LHCN-M2 (cell line): ENCODE results near the gene BTBD7. TPM values are rescaled to one million over a fixed set of nuclear protein-coding genes. Genes with fewer than 3 reads are reported as not detected.

Experiments used
- DNase-seq: peaks from one replicate; pipeline ENCODE4 v3.0.0-alpha.2; 2012; ENCODE audit warnings: low read depth
- total RNA-seq: library from RNA; depleted of rRNA; stranded (reverse); fragments of >200 nt; gene quantifications from 2 replicates; pipeline ENCODE4 v1.2.3, GENCODE V29; 2014; rRNA removed

BTBD7 gene
- total RNA-seq, 1 experiment from 2014 or later: 20.4 TPM

GRCh38 chr14:93201155-93201704 lies 131.6 kb downstream of the BTBD7 start:
- DNase-seq: no peak

DNA sequence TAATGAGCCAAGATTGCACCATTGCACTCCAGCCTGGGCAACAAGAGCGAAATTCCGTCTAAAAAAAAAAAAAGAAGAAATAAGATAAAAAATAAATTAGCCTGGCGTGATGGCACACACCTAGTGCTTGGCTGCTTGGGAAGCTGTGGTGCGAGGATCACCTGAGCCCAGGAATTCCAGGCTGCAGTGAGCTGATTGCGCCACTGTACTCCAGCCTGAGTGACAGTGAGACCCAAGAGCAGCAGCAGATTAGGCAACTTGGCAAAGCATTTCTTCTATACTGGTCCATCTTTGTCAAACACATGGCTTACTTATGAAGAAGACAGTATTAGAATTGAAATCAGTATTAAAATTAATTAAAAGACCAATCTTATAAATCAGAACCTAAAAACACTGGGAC lies 132.3 kb downstream of the BTBD7 start:
- DNase-seq: no peak

- no peak for DNase-seq
Measured at GRCh38 chr14:93199031-93199430, 133.8 kb downstream of the BTBD7 start.

- DNase-seq: no peak
Measured at GRCh38 chr14:93195316-93195999, 137.4 kb downstream of the BTBD7 start.

Other genes starting within 250 kb of the BTBD7 start
- gene ITPK1, start 217.1 kb downstream of the BTBD7 start, total RNA-seq: 27.5 and 27.7 TPM in 2 replicates
- gene MOAP1, start 148.1 kb downstream of the BTBD7 start, total RNA-seq: 13.3 and 13.8 TPM in 2 replicates
- 4.7 and 6.4 TPM in 2 replicates for gene LYSET, start 147.7 kb downstream of the BTBD7 start, total RNA-seq
- gene GON7, start 126.0 kb downstream of the BTBD7 start, total RNA-seq: 21.4 and 28.6 TPM in 2 replicates
- 54.9 and 75.8 TPM in 2 replicates for gene UBR7, start 125.8 kb downstream of the BTBD7 start, total RNA-seq
- not detected in 2 replicates for gene COX8C, start 14.1 kb upstream of the BTBD7 start, total RNA-seq
- gene UNC79, start 97.9 kb upstream of the BTBD7 start, total RNA-seq: not detected in 2 replicates